ENCODE measurements around the gene KRTAP15-1. TPM values are rescaled to one million over a fixed set of nuclear protein-coding genes. Genes with fewer than 3 reads are reported as not detected.

KRTAP15-1 gene
- total and polyA plus RNA-seq, 2 donors (not counting 3 experiments of a cell fraction or from before 2014, with no cell fraction given) = not detected

- Histone ChIP-seq H3K4me3 (replicated peaks in 1 of 3; ENCODE audit: insufficient read depth in 1 of 3, low read depth in 1 of 3, low read length in 3 of 3) (no peak overlapping the region), H3K36me3 (ENCODE audit: control insufficient read depth in 2 of 2, extremely low read depth in 1 of 2, insufficient read depth in 2 of 2, low read length in 2 of 2) (no peaks in the 10 kb centered on the region), H3K4me2 (ENCODE audit: insufficient read depth, low read length) (no peak overlapping the region), H3K27me3 (ENCODE audit: control insufficient read depth in 2 of 2, insufficient read depth in 2 of 2, low read length in 2 of 2) (no peaks in the 10 kb centered on the region), H3K4me1 (ENCODE audit: control insufficient read depth, extremely low read depth, insufficient read depth, low read length) (no peaks in the 10 kb centered on the region), H3K9ac (replicated peaks; ENCODE audit: extremely low read depth, insufficient read depth, low read length) (no peak overlapping the region), H3K9me3 (replicated peaks; ENCODE audit: control insufficient read depth, insufficient read depth, low read length) (peaks cover 6% of the 10 kb centered on the region), H3K9me1 (replicated peaks; ENCODE audit: control insufficient read depth, extremely low read depth, insufficient read depth, low read length) (no peaks in the 10 kb centered on the region), H3K79me2 (ENCODE audit: control insufficient read depth, insufficient read depth, low read length) (no peaks in the 10 kb centered on the region), H3K27ac (ENCODE audit: insufficient read depth, low read depth, low read length) (no peak overlapping the region), H4K20me1 (replicated peaks; ENCODE audit: control insufficient read depth, extremely low read depth, insufficient read depth, low read length) (no peaks in the 10 kb centered on the region), H2AFZ (ENCODE audit: low read depth, low read length) (no peak overlapping the region)
- no TSS peak for BruUV-seq (replicated peaks)
- dilution Hi-C loops (cut with MboI; ENCODE audit: extremely low pct_ligation_motif_present, low sequenced_read_pairs) (no loop called here), intact Hi-C loops (cut with micrococcal nuclease) (no loop called here)
- no peak for TF ChIP-seq CTCF (IDR thresholded peaks at IDR 0.05; ENCODE audit: extremely low read depth in 1 of 2, insufficient read depth in 1 of 2, low read depth in 1 of 2, low read length in 2 of 2)
- TF ChIP-seq EZH2 (IDR thresholded peaks at IDR 0.05; ENCODE audit: borderline replicate concordance, low read depth, low read length, severe bottlenecking) = no peak
- TF ChIP-seq GATA2 (IDR thresholded peaks at IDR 0.05; ENCODE audit: insufficient read depth, insufficient read length, low read depth, low read length) = no peak
- no peak for TF ChIP-seq POLR2AphosphoS5 (IDR thresholded peaks at IDR 0.05; ENCODE audit: insufficient read depth, low read depth, low read length)
- TF ChIP-seq JUN (IDR thresholded peaks at IDR 0.05; ENCODE audit: borderline replicate concordance, insufficient read depth, insufficient read length, low read depth) = no peak
- no peak for TF ChIP-seq MYC (IDR thresholded peaks at IDR 0.05; ENCODE audit: low read depth, low read length)
- no peak for TF ChIP-seq POLR2A (IDR thresholded peaks at IDR 0.05; ENCODE audit: low read depth, low read length)
- TF ChIP-seq, protein P1, sequence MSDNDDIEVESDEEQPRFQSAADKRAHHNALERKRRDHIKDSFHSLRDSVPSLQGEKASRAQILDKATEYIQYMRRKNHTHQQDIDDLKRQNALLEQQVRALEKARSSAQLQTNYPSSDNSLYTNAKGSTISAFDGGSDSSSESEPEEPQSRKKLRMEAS (IDR thresholded peaks at IDR 0.05; ENCODE audit: insufficient read depth, insufficient read length) = no peak
- no peak for TF ChIP-seq FOS (IDR thresholded peaks at IDR 0.05; ENCODE audit: borderline replicate concordance, insufficient read depth, low read length)
- ChIA-PET CTCF (no interaction called here), POLR2A (no interaction called here)
- DNase-seq (ENCODE audit: low read depth, low spot score) (no peak), FAIRE-seq (no peak)
Observed at GRCh38 chr21:30391492-30392025, 48.5 kb upstream of the KRTAP15-1 start.
